Activated naive CD8-positive, alpha-beta T cell treated with anti-CD3 and anti-CD28 coated beads for 36 hours (primary cell): ENCODE results near the gene PAEP. TPM values are rescaled to one million over a fixed set of nuclear protein-coding genes. Genes with fewer than 3 reads are reported as not detected.

Source experiments
- DNase-seq: peaks from one replicate; pipeline ENCODE4 v3.0.0; 2021
- H3K27ac Mint-ChIP-seq: one replicate; pipeline ENCODE4 v1.8.0; 2022; ENCODE audit warnings: mild to moderate bottlenecking, moderate library complexity, mixed read lengths
- H3K27me3 Mint-ChIP-seq: one replicate; pipeline ENCODE4 v1.8.0; 2022; ENCODE audit warnings: mild to moderate bottlenecking, mixed read lengths
- H3K36me3 Mint-ChIP-seq: one replicate; pipeline ENCODE4 v1.8.0; 2021; ENCODE audit warnings: mild to moderate bottlenecking, mixed read lengths
- H3K4me1 Mint-ChIP-seq: one replicate; pipeline ENCODE4 v1.8.0; 2021; ENCODE audit warnings: mixed read lengths
- H3K4me3 Mint-ChIP-seq: one replicate; pipeline ENCODE4 v1.8.0; 2022; ENCODE audit warnings: mild to moderate bottlenecking, moderate library complexity, mixed read lengths
- H3K9me3 Mint-ChIP-seq: one replicate; pipeline ENCODE4 v1.8.0; 2022; ENCODE audit warnings: mixed read lengths
- total RNA-seq, 2 experiments: library from RNA; stranded (reverse); gene quantifications; one replicate each; pipeline ENCODE4 v1.2.3, GENCODE V29; 2021

Gene PAEP
- total RNA-seq, 2 experiments from 2014 or later, result not detected

- Mint-ChIP-seq H3K27me3 (peaks cover 9% of the 10 kb centered on the region), H3K4me1 (no peaks in the 10 kb centered on the region), H3K36me3 (no peaks in the 10 kb centered on the region), H3K9me3 (no peaks in the 10 kb centered on the region), H3K27ac (no peak overlapping the region), H3K4me3 (no peak overlapping the region)
- DNase-seq, result no peak
These were observed 53.5 kb downstream of the PAEP start for GRCh38 chr9:135614821-135615665.

GRCh38 chr9:135615666-135616618 is 54.4 kb downstream of the PAEP start:
- H3K36me3 Mint-ChIP-seq, result no peaks in the 10 kb centered on the region
- no peak overlapping the region for H3K27ac Mint-ChIP-seq
- no peak for DNase-seq
- peaks cover 7% of the 10 kb centered on the region for H3K27me3 Mint-ChIP-seq
- H3K4me3 Mint-ChIP-seq, result no peak overlapping the region
- no peaks in the 10 kb centered on the region for H3K4me1 Mint-ChIP-seq
- H3K9me3 Mint-ChIP-seq, result no peaks in the 10 kb centered on the region

Other genes with a start within 250 kb of the PAEP start
- gene PPP1R26, start 82.0 kb upstream of the PAEP start, total RNA-seq, result under 1 TPM; 0.20 to 0.27 TPM
- gene MRPS2, start 61.1 kb upstream of the PAEP start, total RNA-seq, result 10 to 100 TPM; 74.0 to 78.8 TPM
- gene LCN1, start 40.3 kb upstream of the PAEP start, total RNA-seq, result not detected
- not detected for gene OBP2A, start 15.6 kb upstream of the PAEP start, total RNA-seq
- not detected for gene GLT6D1, start 77.8 kb downstream of the PAEP start, total RNA-seq
- gene LCN9, start 101.6 kb downstream of the PAEP start, total RNA-seq, result not detected
- not detected for gene SOHLH1, start 137.7 kb downstream of the PAEP start, total RNA-seq
- not detected for gene KCNT1, start 140.4 kb downstream of the PAEP start, total RNA-seq